Activated gamma-delta T cell treated with Interleukin-2 at 50 U/mL for 16 hours (primary cell): Measurements from ENCODE around the gene PIH1D1.

Experiments
- DNase-seq: peaks from one replicate; pipeline ENCODE4 v3.0.0-alpha.2; 2020

PIH1D1 gene

GRCh38 chr19:49432141-49433073 is 19.2 kb downstream of the PIH1D1 start:
- DNase-seq, result no peak

GRCh38 chr19:49431330-49431749 is 20.3 kb downstream of the PIH1D1 start:
- no peak for DNase-seq

- DNase-seq, result no peak
Measured at GRCh38 chr19:49430678-49431329, 20.8 kb downstream of the PIH1D1 start.

- DNase-seq, result no peak
Measured at GRCh38 chr19:49430172-49430677, 21.4 kb downstream of the PIH1D1 start.

GRCh38 chr19:49428547-49429451 is 22.8 kb downstream of the PIH1D1 start:
- DNase-seq, result no peak

GRCh38 chr19:49427855-49428546 is 23.6 kb downstream of the PIH1D1 start:
- DNase-seq, result peak; percentile 21

- no peak for DNase-seq
Measured at GRCh38 chr19:49427339-49427738, 24.3 kb downstream of the PIH1D1 start.

GRCh38 chr19:49425922-49426592 is 25.6 kb downstream of the PIH1D1 start:
- no peak for DNase-seq

- no peak for DNase-seq
Measured at GRCh38 chr19:49425178-49425577, 26.4 kb downstream of the PIH1D1 start, which contains the start of gene GFY. Gene GFY (plus strand): TSS chr19:49425388. CDS start chr19:49426431, 1,043 bp downstream.

- peak; percentile 31 for DNase-seq
Measured at GRCh38 chr19:49423985-49424303, 27.7 kb downstream of the PIH1D1 start.

GRCh38 chr19:49423071-49423984 is 28.3 kb downstream of the PIH1D1 start, which contains the start of gene PTH2:
Gene PTH2 (minus strand): TSS chr19:49423441. CDS start chr19:49423339, 102 bp downstream.
- no peak for DNase-seq

- peak; percentile 30 for DNase-seq
Measured at GRCh38 chr19:49422407-49423070, 29.1 kb downstream of the PIH1D1 start.

- no peak for DNase-seq
Measured at GRCh38 chr19:49421878-49422202, 29.8 kb downstream of the PIH1D1 start.

- no peak for DNase-seq
Measured at GRCh38 chr19:49421039-49421877, 30.4 kb downstream of the PIH1D1 start.

GRCh38 chr19:49420227-49420626 is 31.4 kb downstream of the PIH1D1 start:
- DNase-seq, result no peak

GRCh38 chr19:49419173-49419572 is 32.4 kb downstream of the PIH1D1 start:
- no peak for DNase-seq

GRCh38 chr19:49418511-49418910 is 33.1 kb downstream of the PIH1D1 start:
- no peak for DNase-seq

- DNase-seq, result no peak
Measured at GRCh38 chr19:49417088-49417487, 34.5 kb downstream of the PIH1D1 start.

- no peak for DNase-seq
Measured at GRCh38 chr19:49415810-49416200, 35.8 kb downstream of the PIH1D1 start.
